ENCODE data around the gene MTCH1.

Gene MTCH1

DNA sequence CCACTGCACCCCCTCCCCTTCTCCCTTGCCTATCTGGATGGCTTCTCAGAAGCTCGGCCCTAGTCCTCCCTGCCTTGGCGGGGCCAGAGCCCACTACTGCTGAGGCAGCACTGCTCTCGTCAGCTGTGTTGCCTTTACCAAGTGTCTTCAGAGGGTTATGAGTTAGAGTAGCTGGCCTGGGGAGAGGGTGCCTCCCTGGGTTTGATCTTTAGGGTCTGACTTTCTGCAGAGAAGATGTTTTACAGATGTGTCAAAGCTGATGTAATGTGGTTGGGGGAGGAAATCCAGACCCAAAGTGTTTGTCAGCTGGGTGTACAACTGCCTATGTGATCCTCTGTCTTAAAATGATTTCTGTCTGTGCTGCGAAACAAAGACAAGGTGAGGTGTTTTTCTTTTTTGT is 61.9 kb downstream of the MTCH1 start:
- DNase-seq (ENCODE audit: low read depth) = no peak

GRCh38 chr6:36920546-36920945 is 65.5 kb downstream of the MTCH1 start:
- DNase-seq (ENCODE audit: low read depth) = no peak

GRCh38 chr6:36920049-36920448 is 65.9 kb downstream of the MTCH1 start:
- DNase-seq (ENCODE audit: low read depth) = no peak
